ENCODE data around the gene CDK16.
"Not testable (repeated sequence)": the region's sequence is repeated elsewhere in the genome, so short reads cannot be mapped to it uniquely, and the experiment has no call there.

The CDK16 gene

DNA sequence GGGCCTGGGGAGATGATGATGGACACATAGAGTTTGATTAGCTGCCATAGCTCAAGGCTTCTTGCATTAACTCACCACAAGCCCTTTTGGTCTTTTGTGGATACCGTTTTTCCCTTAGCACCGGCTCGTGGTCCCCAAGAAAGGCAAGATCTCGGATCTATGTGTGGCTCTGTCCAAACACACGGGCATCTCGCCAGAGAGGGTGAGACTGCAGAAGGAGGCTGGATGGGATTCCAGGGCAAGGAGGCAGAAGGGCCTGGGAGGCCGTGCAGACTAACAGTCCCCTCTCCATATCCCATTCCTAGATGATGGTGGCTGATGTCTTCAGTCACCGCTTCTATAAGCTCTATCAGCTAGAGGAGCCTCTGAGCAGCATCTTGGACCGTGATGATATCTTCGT is 23.8 kb downstream of the CDK16 start:
- no peak overlapping the region for H3K4me3 ChIP-seq (ENCODE audit: low read depth, low read length)
- peaks cover 80% of the 10 kb centered on the region for H3K36me3 ChIP-seq (ENCODE audit: control insufficient read depth, insufficient read depth, low read length)
- no peak overlapping the region for H3K27ac ChIP-seq (ENCODE audit: low read depth, low read length)
- no peaks in the 10 kb centered on the region for H3K9me3 ChIP-seq (ENCODE audit: control insufficient read depth, insufficient read depth, low read depth, low read length)
- no peaks in the 10 kb centered on the region for H3K27me3 ChIP-seq (ENCODE audit: control insufficient read depth, insufficient read depth, low read length)
- H3K9ac ChIP-seq (ENCODE audit: low read length), result no peak overlapping the region
- no peaks in the 10 kb centered on the region for H3K4me1 ChIP-seq (ENCODE audit: control insufficient read depth, insufficient read depth, low read length)

DNA sequence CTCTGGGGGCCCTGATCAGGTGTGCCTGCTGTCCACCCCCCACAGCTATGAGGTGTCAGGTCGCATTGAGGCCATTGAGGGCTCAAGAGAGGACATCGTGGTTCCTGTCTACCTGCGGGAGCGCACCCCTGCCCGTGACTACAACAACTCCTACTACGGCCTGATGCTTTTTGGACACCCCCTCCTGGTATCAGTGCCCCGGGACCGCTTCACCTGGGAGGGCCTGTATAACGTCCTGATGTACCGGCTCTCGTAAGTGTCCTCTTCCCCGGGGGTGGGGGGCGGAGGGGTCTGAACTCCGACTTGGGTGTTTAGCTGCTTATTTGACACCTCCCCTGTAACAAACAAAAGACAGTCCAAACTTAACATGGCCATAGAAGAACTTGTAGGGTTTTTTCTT is 24.9 kb downstream of the CDK16 start:
- Histone ChIP-seq H3K4me3 (ENCODE audit: low read depth, low read length) (no peak overlapping the region), H3K27me3 (ENCODE audit: control insufficient read depth, insufficient read depth, low read length) (no peaks in the 10 kb centered on the region), H3K9me3 (ENCODE audit: control insufficient read depth, insufficient read depth, low read depth, low read length) (no peaks in the 10 kb centered on the region), H3K36me3 (ENCODE audit: control insufficient read depth, insufficient read depth, low read length) (peaks cover 90% of the 10 kb centered on the region), H3K4me1 (ENCODE audit: control insufficient read depth, insufficient read depth, low read length) (no peaks in the 10 kb centered on the region), H3K9ac (ENCODE audit: low read length) (no peak overlapping the region), H3K27ac (ENCODE audit: low read depth, low read length) (no peak overlapping the region)

DNA sequence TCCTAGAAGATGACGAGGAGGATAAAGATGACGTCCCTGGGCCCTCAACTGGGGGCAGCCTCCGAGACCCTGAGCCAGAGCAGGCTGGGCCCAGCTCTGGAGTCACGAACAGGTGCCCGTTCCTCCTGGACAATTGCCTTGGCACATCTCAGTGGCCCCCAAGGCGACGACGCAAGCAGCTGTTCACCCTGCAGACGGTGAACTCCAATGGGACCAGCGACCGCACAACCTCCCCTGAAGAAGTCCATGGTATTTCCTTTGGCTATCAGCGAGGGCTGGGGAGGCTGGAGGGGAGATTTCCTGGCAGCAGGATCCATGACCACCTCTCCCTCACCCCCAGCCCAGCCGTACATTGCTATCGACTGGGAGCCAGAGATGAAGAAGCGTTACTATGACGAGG is 26.2 kb downstream of the CDK16 start:
- Histone ChIP-seq H3K4me3 (ENCODE audit: low read depth, low read length) (no peak overlapping the region), H3K9ac (ENCODE audit: low read length) (no peak overlapping the region), H3K4me1 (ENCODE audit: control insufficient read depth, insufficient read depth, low read length) (no peaks in the 10 kb centered on the region), H3K9me3 (ENCODE audit: control insufficient read depth, insufficient read depth, low read depth, low read length) (no peaks in the 10 kb centered on the region), H3K36me3 (ENCODE audit: control insufficient read depth, insufficient read depth, low read length) (peaks cover 91% of the 10 kb centered on the region), H3K27me3 (ENCODE audit: control insufficient read depth, insufficient read depth, low read length) (no peaks in the 10 kb centered on the region), H3K27ac (ENCODE audit: low read depth, low read length) (no peak overlapping the region)

DNA sequence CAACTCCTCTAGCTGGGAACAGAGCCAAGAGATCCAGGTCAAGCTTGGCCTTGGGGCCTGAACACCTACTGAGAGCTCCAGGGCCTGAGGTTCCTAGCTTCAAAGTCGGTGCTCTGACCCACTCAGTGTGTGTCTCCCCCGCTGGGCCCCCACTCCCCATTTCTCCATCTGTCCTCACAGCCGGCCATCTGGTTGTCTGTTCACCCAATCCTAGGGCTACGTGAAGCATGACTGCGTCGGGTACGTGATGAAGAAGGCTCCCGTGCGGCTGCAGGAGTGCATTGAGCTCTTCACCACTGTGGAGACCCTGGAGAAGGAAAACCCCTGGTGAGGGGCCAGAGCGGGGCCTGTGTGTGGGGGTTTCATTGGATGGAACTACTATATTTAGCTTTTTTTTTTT is 26.7 kb downstream of the CDK16 start:
- no peaks in the 10 kb centered on the region for H3K27me3 ChIP-seq (ENCODE audit: control insufficient read depth, insufficient read depth, low read length)
- H3K4me3 ChIP-seq (ENCODE audit: low read depth, low read length), result no peak overlapping the region
- H3K9me3 ChIP-seq (ENCODE audit: control insufficient read depth, insufficient read depth, low read depth, low read length), result no peaks in the 10 kb centered on the region
- no peak overlapping the region for H3K27ac ChIP-seq (ENCODE audit: low read depth, low read length)
- peaks cover 86% of the 10 kb centered on the region for H3K36me3 ChIP-seq (ENCODE audit: control insufficient read depth, insufficient read depth, low read length)
- no peaks in the 10 kb centered on the region for H3K4me1 ChIP-seq (ENCODE audit: control insufficient read depth, insufficient read depth, low read length)
- H3K9ac ChIP-seq (ENCODE audit: low read length), result no peak overlapping the region

DNA sequence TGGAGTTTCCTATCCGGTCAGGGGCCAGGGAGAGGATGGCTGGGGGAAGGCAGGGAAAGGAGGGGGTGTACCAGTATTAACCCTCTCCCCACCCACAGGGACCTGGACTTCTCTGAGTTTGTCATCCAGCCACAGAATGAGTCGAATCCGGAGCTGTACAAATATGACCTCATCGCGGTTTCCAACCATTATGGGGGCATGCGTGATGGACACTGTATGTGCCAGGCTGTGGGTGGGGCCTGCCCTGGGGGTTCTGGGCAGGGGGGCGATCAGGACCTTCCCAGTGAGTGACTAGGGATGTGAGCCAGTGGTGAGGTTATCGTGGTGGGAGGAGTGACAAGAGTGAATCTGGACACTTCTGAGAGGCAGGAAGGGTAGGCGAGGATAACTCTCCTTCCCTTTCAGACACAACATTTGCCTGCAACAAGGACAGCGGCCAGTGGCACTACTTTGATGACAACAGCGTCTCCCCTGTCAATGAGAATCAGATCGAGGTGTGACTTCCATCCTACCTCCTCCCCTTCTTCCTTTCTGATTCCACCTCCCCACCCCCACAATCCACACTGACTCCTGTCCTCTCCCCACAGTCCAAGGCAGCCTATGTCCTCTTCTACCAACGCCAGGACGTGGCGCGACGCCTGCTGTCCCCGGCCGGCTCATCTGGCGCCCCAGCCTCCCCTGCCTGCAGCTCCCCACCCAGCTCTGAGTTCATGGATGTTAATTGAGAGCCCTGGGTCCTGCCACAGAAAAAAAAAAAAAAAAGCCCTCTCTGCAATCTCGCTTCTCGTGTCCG is 28.9 kb downstream of the CDK16 start:
- no peak overlapping the region for H3K27ac ChIP-seq (ENCODE audit: low read depth, low read length)
- H3K36me3 ChIP-seq (ENCODE audit: control insufficient read depth, insufficient read depth, low read length), result peaks cover 63% of the 10 kb centered on the region
- H3K9ac ChIP-seq (ENCODE audit: low read length), result no peak overlapping the region
- H3K4me3 ChIP-seq (ENCODE audit: low read depth, low read length), result no peak overlapping the region
- no peaks in the 10 kb centered on the region for H3K9me3 ChIP-seq (ENCODE audit: control insufficient read depth, insufficient read depth, low read depth, low read length)
- H3K4me1 ChIP-seq (ENCODE audit: control insufficient read depth, insufficient read depth, low read length), result no peaks in the 10 kb centered on the region
- H3K27me3 ChIP-seq (ENCODE audit: control insufficient read depth, insufficient read depth, low read length), result no peaks in the 10 kb centered on the region

DNA sequence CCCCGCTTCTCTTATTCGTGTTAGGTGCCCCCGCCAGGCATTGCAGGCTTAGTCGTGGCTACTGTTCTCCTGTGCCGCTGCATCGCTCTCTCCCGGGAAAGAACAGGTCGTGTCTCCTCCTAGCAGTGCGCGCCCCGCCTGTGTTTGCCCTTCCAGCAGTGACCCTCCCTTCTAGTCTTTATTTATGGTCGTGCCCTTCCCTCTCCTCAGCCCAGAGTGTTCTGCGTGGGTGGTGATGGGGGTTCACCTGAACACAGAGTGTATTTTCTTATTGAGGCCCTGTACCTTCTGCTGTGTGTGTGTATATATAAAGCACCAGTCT is 29.5 kb downstream of the CDK16 start:
- Histone ChIP-seq H3K27me3 (ENCODE audit: control insufficient read depth, insufficient read depth, low read length) (no peaks in the 10 kb centered on the region), H3K9ac (ENCODE audit: low read length) (no peak overlapping the region), H3K4me1 (ENCODE audit: control insufficient read depth, insufficient read depth, low read length) (no peaks in the 10 kb centered on the region), H3K9me3 (ENCODE audit: control insufficient read depth, insufficient read depth, low read depth, low read length) (no peaks in the 10 kb centered on the region), H3K27ac (ENCODE audit: low read depth, low read length) (no peak overlapping the region), H3K36me3 (ENCODE audit: control insufficient read depth, insufficient read depth, low read length) (peaks cover 59% of the 10 kb centered on the region), H3K4me3 (ENCODE audit: low read depth, low read length) (no peak overlapping the region)

DNA sequence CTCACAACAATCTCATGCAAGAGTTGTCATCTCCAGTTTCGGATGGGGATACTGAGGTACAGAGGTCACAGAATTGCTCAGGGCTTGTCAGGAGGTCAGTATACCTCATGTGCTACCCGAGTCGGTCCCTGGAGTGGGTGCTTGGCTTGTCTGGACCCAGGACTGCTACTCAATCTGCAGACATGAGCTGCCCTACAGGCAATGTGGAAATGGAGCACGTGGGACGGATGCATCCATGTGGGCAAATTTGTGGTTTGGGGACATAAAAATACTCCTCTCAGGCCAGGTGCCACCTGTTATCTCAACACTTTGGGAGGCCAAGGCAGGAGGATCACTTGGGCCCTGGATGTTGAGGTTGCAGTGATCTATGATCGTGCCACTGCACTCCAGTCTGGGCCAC is 30.1 kb downstream of the CDK16 start:
- Histone ChIP-seq H3K9ac (ENCODE audit: low read length) (no peak overlapping the region), H3K4me1 (ENCODE audit: control insufficient read depth, insufficient read depth, low read length) (no peaks in the 10 kb centered on the region), H3K4me3 (ENCODE audit: low read depth, low read length) (no peak overlapping the region), H3K27me3 (ENCODE audit: control insufficient read depth, insufficient read depth, low read length) (no peaks in the 10 kb centered on the region), H3K36me3 (ENCODE audit: control insufficient read depth, insufficient read depth, low read length) (peaks cover 55% of the 10 kb centered on the region), H3K9me3 (ENCODE audit: control insufficient read depth, insufficient read depth, low read depth, low read length) (no peaks in the 10 kb centered on the region), H3K27ac (ENCODE audit: low read depth, low read length) (no peak overlapping the region)

DNA sequence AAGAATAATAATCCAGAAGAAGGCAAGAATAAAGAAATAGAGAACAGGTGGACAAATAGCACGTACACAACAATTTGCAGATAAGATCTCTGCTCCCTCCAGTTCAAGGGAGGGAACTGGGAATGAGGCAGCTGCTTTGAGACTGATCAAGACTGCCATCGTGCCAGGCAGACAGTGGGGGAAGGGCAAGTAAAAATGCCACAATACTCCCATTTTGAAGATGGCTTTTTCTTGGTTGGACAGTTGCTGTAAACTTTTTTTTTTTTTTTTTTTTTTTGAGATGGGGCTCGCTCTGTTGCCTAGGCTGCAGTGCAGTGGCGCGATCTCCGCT is 31.5 kb downstream of the CDK16 start:
- Histone ChIP-seq H3K9me3 (ENCODE audit: control insufficient read depth, insufficient read depth, low read depth, low read length) (no peaks in the 10 kb centered on the region), H3K36me3 (ENCODE audit: control insufficient read depth, insufficient read depth, low read length) (peaks cover 41% of the 10 kb centered on the region), H3K4me1 (ENCODE audit: control insufficient read depth, insufficient read depth, low read length) (no peaks in the 10 kb centered on the region), H3K9ac (ENCODE audit: low read length) (no peak overlapping the region), H3K27me3 (ENCODE audit: control insufficient read depth, insufficient read depth, low read length) (no peaks in the 10 kb centered on the region), H3K27ac (ENCODE audit: low read depth, low read length) (no peak overlapping the region), H3K4me3 (ENCODE audit: low read depth, low read length) (no peak overlapping the region)

DNA sequence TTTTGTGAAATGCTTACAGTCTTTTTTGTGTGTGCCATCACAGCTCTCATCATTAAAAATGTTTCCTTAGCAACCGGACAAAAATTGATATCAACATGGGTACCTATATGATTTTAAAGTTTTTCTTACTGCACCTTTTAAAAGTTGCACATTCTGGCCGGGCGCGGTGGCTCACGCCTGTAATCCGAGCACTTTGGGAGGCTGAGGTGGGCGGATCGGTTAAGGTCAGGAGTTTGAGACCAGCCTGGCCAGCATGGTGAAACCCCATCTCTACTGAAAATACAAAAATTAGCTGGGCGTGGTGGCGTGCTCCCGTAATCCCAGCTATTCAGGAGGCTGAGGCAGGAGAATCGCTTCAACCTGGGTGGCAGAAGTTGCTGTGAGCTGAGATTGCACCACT is 39.1 kb downstream of the CDK16 start:
- not testable (repeated sequence) for H3K27me3 ChIP-seq (ENCODE audit: control insufficient read depth, insufficient read depth, low read length); H3K4me1 ChIP-seq (ENCODE audit: control insufficient read depth, insufficient read depth, low read length); H3K4me3 ChIP-seq (ENCODE audit: low read depth, low read length); H3K36me3 ChIP-seq (ENCODE audit: control insufficient read depth, insufficient read depth, low read length); H3K9ac ChIP-seq (ENCODE audit: low read length); H3K9me3 ChIP-seq (ENCODE audit: control insufficient read depth, insufficient read depth, low read depth, low read length); H3K27ac ChIP-seq (ENCODE audit: low read depth, low read length)

DNA sequence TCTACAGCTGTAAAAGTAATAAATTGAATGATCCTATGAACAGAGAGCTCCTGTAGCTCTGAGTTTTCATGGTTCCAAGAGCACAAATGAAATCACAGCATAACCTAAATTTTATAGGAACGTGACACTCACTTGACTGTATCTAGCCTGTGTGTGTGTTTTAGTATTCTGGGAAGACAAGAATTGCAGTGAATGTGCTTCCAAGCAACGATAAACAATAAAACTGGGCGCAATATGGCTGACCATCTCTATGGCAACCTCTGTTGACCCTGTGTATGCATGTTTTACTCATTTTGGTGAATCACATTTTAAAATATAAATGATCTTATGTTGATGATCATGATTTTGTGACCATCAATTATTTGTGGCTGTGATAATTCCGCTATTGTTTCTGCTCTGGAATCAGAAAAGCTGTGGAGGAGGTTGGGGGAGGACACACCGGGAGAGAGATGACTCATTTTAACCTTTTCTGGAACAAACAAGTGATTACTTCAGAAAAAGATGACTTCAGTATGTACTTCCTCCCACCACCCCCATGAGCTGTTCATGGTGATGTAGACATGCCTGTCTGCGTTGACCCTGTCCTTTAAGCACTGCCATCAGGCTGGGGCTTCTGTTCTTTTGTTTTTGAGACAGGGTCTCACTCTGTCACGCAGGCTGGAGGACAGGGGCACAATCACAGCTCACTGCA is 46.1 kb downstream of the CDK16 start:
- H3K9ac ChIP-seq (ENCODE audit: low read length), result no peak overlapping the region
- no peaks in the 10 kb centered on the region for H3K36me3 ChIP-seq (ENCODE audit: control insufficient read depth, insufficient read depth, low read length)
- no peak overlapping the region for H3K27ac ChIP-seq (ENCODE audit: low read depth, low read length)
- H3K27me3 ChIP-seq (ENCODE audit: control insufficient read depth, insufficient read depth, low read length), result no peaks in the 10 kb centered on the region
- peaks cover 9% of the 10 kb centered on the region; the same call in 1 of the 2 replicates for H3K4me1 ChIP-seq (ENCODE audit: control insufficient read depth, insufficient read depth, low read length)
- peaks cover 6% of the 10 kb centered on the region; the same call in 1 of the 2 replicates for H3K9me3 ChIP-seq (ENCODE audit: control insufficient read depth, insufficient read depth, low read depth, low read length)
- H3K4me3 ChIP-seq (ENCODE audit: low read depth, low read length), result no peak overlapping the region

DNA sequence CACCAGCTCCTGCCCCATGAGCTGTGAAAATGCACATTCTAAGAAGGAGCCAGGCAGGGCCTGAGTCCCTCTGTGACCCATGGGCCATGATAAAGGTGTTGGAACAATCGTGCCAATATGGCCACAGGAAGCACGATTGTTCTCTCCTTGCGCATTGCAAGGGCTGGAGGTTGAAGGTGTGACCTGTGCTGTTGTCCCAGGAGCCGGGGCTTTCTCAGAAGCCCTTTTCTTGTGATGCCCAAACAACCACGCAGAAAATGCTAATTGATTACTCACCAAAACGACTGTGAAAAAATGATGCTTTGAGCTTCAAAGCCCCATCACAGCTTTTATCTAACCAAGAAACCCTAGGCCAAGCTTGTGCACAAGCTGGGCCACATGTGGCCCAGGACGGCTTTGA is 48.2 kb downstream of the CDK16 start:
- Histone ChIP-seq H3K9ac (ENCODE audit: low read length) (no peak overlapping the region), H3K27ac (ENCODE audit: low read depth, low read length) (no peak overlapping the region; the same call in 1 of the 2 replicates), H3K4me1 (ENCODE audit: control insufficient read depth, insufficient read depth, low read length) (peaks cover 9% of the 10 kb centered on the region; the same call in 1 of the 2 replicates), H3K4me3 (ENCODE audit: low read depth, low read length) (no peak overlapping the region), H3K27me3 (ENCODE audit: control insufficient read depth, insufficient read depth, low read length) (no peaks in the 10 kb centered on the region), H3K9me3 (ENCODE audit: control insufficient read depth, insufficient read depth, low read depth, low read length) (peaks cover under 1% of the 10 kb centered on the region; the same call in 1 of the 2 replicates), H3K36me3 (ENCODE audit: control insufficient read depth, insufficient read depth, low read length) (no peaks in the 10 kb centered on the region)

Measured in HUES6 (cell line).